DND-41 (cell line): Measurements from ENCODE around the gene PDZRN3.

Experiments
- ATAC-seq: fragments of 200-7000 bp; cut with Tn5 transposase; 3 replicates; pipeline ENCODE4 v1.9.1; 2021; ENCODE audit warnings: low read depth; ENCODE audit not compliant: insufficient read depth
- DNase-seq: peaks from one replicate; pipeline ENCODE4 v3.0.0-alpha.2; 2020
- H2AFZ ChIP-seq: 2 replicates; pipeline ENCODE4 v1.6.0; 2012; ENCODE audit warnings: low read depth, low read length
- H3K27ac ChIP-seq: 2 replicates; pipeline ENCODE4 v1.5.1; 2012; ENCODE audit warnings: low read length, inconsistent platforms
- H3K27me3 ChIP-seq: fragments of 200-600 bp; sonication (generic); 2 replicates; pipeline ENCODE4 v1.6.0; 2012; ENCODE audit warnings: low read length, mild to moderate bottlenecking, inconsistent platforms; ENCODE audit not compliant: insufficient read depth, poor library complexity
- H3K36me3 ChIP-seq: 2 replicates; pipeline ENCODE4 v1.5.1; 2012; ENCODE audit warnings: low read length, inconsistent platforms; ENCODE audit not compliant: insufficient read depth
- H3K4me1 ChIP-seq: 2 replicates; pipeline ENCODE4 v1.5.1; 2012; ENCODE audit warnings: mild to moderate bottlenecking, low read length; ENCODE audit not compliant: insufficient read depth
- H3K4me2 ChIP-seq: 2 replicates; pipeline ENCODE4 v1.6.0; 2012; ENCODE audit warnings: mild to moderate bottlenecking, moderate library complexity, low read length, inconsistent platforms; ENCODE audit not compliant: insufficient read depth
- H3K4me3 ChIP-seq, 2 experiments: fragments of 200-600 bp in 1 of 2; shearing (Covaris generic) in 1 of 2; 2 replicates each; pipeline ENCODE4 v1.5.1; 2012 to 2016; ENCODE audit warnings: inconsistent platforms in 2 of 2, low read length in 2 of 2, mild to moderate bottlenecking in 2 of 2, low read depth in 1 of 2, moderate library complexity in 1 of 2
- H3K79me2 ChIP-seq: 2 replicates; pipeline ENCODE4 v1.6.0; 2012; ENCODE audit warnings: low read length, inconsistent platforms; ENCODE audit not compliant: insufficient read depth
- H3K9ac ChIP-seq: 2 replicates; pipeline ENCODE4 v1.6.0; 2012; ENCODE audit warnings: low read depth, mild to moderate bottlenecking, inconsistent platforms, low read length, moderate library complexity
- H3K9me3 ChIP-seq: 2 replicates; pipeline ENCODE4 v1.5.1; 2012; ENCODE audit warnings: low read length, moderate library complexity, mild to moderate bottlenecking, inconsistent platforms; ENCODE audit not compliant: insufficient read depth, severe bottlenecking
- H4K20me1 ChIP-seq: 2 replicates; pipeline ENCODE4 v1.6.0; 2012; ENCODE audit warnings: low read length; ENCODE audit not compliant: insufficient read depth
- EZH2 ChIP-seq: IDR thresholded peaks from 3 replicates; pipeline ENCODE4 v1.6.1; 2012; ENCODE audit warnings: borderline replicate concordance, low read depth, mild to moderate bottlenecking, moderate library complexity, low read length, inconsistent platforms; ENCODE audit not compliant: severe bottlenecking
- TF ChIP-seq, protein P1 (sequence below): IDR thresholded peaks from 2 replicates; pipeline ENCODE4 v1.5.1; 2012; ENCODE audit warnings: borderline replicate concordance, low read length, moderate library complexity, mild to moderate bottlenecking; ENCODE audit not compliant: poor library complexity, severe bottlenecking; ENCODE audit errors: extremely low read depth

The PDZRN3 gene

DNA sequence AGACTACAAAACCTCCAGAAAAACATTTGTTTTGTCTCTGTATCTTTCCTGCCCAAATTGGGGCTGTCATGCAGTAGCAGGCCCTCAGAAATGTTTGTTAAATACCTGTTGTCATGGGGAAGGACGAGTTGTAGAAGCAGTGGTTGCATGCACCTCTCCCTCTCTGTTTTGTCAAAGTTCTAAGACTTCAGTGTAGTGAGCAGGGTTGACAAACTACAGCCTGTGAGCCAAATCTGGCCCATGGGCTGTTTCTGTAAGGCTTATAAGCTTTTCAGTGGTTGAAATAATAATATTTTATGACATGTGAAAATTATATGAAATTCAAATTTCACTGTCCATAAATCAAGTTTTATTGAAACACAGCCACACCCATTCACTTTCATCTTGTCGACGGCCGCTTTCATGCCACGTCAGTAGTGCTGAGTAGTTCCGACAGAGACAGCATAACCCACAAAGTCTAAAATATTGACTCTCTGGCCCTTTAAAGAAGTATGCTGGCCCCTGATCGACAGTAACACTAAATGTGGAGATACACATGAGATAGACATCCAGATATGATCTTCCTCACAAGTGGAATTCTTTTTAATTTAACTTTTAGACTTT, 102.9 kb downstream of the PDZRN3 start:
- Histone ChIP-seq H3K36me3 (no peaks in the 10 kb centered on the region), H3K9me3 (no peaks in the 10 kb centered on the region), H3K27ac (no peak overlapping the region), H3K4me2 (no peak overlapping the region), H3K4me3 (no peak overlapping the region), H3K27me3 (no peaks in the 10 kb centered on the region), H3K79me2 (no peaks in the 10 kb centered on the region), H3K9ac (no peak overlapping the region), H2AFZ (no peak overlapping the region), H4K20me1 (no peaks in the 10 kb centered on the region), H3K4me1 (no peaks in the 10 kb centered on the region)
- no peak for DNase-seq
- no peak for ATAC-seq
- no peak for TF ChIP-seq EZH2
- TF ChIP-seq, protein P1, sequence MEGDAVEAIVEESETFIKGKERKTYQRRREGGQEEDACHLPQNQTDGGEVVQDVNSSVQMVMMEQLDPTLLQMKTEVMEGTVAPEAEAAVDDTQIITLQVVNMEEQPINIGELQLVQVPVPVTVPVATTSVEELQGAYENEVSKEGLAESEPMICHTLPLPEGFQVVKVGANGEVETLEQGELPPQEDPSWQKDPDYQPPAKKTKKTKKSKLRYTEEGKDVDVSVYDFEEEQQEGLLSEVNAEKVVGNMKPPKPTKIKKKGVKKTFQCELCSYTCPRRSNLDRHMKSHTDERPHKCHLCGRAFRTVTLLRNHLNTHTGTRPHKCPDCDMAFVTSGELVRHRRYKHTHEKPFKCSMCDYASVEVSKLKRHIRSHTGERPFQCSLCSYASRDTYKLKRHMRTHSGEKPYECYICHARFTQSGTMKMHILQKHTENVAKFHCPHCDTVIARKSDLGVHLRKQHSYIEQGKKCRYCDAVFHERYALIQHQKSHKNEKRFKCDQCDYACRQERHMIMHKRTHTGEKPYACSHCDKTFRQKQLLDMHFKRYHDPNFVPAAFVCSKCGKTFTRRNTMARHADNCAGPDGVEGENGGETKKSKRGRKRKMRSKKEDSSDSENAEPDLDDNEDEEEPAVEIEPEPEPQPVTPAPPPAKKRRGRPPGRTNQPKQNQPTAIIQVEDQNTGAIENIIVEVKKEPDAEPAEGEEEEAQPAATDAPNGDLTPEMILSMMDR, result no peak

DNA sequence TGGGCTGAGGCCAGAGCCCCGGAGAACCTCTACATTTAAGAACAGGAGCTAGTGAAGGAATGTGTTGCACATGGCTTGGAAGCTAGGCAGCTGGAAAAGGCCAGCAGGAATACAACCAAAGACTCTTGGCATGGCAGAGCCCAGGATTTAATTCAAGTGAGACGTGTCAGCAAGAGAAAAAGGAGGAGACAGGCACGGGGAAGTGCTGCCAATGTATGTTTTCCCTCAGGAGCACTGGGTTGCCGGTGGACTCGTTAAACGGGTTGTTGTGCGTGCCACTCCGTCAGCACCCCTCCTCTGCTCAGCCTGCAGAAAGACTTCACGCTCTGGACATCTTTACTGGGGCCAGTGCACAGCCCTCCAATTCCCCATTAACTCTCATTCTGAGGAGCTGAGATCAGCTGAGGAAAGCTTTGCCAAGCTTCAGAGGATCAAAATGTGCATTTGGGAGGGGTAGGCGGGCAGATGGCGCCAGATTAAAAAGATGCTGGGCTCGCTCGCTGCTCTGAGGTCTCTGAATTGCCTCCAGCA, 103.7 kb downstream of the PDZRN3 start:
- no peaks in the 10 kb centered on the region for H3K36me3 ChIP-seq
- H3K9me3 ChIP-seq, result no peaks in the 10 kb centered on the region
- H3K27ac ChIP-seq, result no peak overlapping the region
- H2AFZ ChIP-seq, result no peak overlapping the region
- DNase-seq (no peak), ATAC-seq (no peak)
- H4K20me1 ChIP-seq, result no peaks in the 10 kb centered on the region
- no peak overlapping the region for H3K4me3 ChIP-seq
- H3K4me2 ChIP-seq, result no peak overlapping the region
- no peaks in the 10 kb centered on the region for H3K4me1 ChIP-seq
- TF ChIP-seq, protein P1, result no peak
- no peak for TF ChIP-seq EZH2
- H3K27me3 ChIP-seq, result no peaks in the 10 kb centered on the region
- no peak overlapping the region for H3K9ac ChIP-seq
- H3K79me2 ChIP-seq, result no peaks in the 10 kb centered on the region

DNA sequence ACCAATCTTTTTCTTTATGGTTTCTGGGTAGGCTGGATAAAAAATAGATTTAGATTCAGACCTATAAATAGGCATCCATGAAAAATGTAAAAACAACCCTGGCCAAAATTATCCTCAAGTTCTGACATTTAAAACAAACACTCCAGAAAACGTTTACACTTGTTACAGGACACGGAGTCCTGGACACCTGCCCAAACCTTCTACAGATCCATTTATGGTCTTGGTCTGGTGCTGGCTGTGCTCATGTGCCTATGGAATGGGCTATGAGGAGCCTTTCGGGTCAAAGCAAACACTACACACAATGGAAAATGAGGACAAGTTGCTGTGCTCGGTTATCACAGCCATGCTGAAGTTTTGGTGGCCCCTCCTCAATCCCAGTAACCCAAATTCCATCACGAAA, 108.1 kb downstream of the PDZRN3 start:
- Histone ChIP-seq H3K36me3 (no peaks in the 10 kb centered on the region), H3K27ac (no peak overlapping the region), H3K27me3 (no peaks in the 10 kb centered on the region), H3K4me2 (no peak overlapping the region), H3K79me2 (no peaks in the 10 kb centered on the region), H4K20me1 (no peaks in the 10 kb centered on the region), H3K4me1 (no peaks in the 10 kb centered on the region), H3K9ac (no peak overlapping the region), H3K4me3 (no peak overlapping the region), H2AFZ (no peak overlapping the region), H3K9me3 (no peaks in the 10 kb centered on the region)
- ATAC-seq (no peak), DNase-seq (no peak)
- no peak for TF ChIP-seq EZH2
- TF ChIP-seq, protein P1, result no peak
